Measurements from ENCODE around the gene GATA5.
A peak's percentile ranks its signal among the peaks of the same experiment; 100 is the strongest.

The GATA5 gene

DNA sequence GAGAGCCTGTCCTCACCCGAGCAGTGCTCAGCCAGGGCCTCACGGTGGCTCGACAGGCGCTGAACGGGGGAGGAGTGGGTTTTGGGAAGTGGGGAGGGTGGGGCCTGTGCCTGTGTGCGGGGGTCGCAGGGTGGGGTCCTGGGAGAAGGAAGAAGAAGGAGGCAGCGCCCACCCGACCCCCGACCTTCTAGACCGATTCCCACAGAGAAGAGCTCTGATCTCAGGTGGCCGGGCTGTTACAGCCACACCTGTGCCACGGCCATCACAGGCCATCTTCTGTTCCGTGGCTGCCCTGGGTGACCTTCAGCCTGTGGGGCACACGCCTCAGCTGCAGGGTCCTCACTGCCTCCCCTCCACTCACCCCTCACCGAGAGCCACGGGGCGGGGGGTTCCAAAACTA is 41.4 kb upstream of the GATA5 start:
- no peak for TF ChIP-seq RAD21 (IDR thresholded peaks at IDR 0.05; ENCODE audit: low read depth)
- TF ChIP-seq CEBPB (IDR thresholded peaks at IDR 0.05), result no peak
- TF ChIP-seq, protein P1, sequence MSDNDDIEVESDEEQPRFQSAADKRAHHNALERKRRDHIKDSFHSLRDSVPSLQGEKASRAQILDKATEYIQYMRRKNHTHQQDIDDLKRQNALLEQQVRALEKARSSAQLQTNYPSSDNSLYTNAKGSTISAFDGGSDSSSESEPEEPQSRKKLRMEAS (IDR thresholded peaks at IDR 0.05), result no peak
- no peak for TF ChIP-seq YY1 (IDR thresholded peaks at IDR 0.05; ENCODE audit: low read depth)
- no peak for TF ChIP-seq ZBTB7A (IDR thresholded peaks at IDR 0.05; ENCODE audit: low read depth)
- TF ChIP-seq EP300 (IDR thresholded peaks at IDR 0.05; ENCODE audit: borderline replicate concordance), result no peak
- TF ChIP-seq TEAD4 (IDR thresholded peaks at IDR 0.05), result no peak
- TF ChIP-seq NFIC (IDR thresholded peaks at IDR 0.05), result no peak
- TF ChIP-seq FOXM1 (IDR thresholded peaks at IDR 0.05; ENCODE audit: borderline replicate concordance, low read depth), result no peak
- TF ChIP-seq, protein P2, sequence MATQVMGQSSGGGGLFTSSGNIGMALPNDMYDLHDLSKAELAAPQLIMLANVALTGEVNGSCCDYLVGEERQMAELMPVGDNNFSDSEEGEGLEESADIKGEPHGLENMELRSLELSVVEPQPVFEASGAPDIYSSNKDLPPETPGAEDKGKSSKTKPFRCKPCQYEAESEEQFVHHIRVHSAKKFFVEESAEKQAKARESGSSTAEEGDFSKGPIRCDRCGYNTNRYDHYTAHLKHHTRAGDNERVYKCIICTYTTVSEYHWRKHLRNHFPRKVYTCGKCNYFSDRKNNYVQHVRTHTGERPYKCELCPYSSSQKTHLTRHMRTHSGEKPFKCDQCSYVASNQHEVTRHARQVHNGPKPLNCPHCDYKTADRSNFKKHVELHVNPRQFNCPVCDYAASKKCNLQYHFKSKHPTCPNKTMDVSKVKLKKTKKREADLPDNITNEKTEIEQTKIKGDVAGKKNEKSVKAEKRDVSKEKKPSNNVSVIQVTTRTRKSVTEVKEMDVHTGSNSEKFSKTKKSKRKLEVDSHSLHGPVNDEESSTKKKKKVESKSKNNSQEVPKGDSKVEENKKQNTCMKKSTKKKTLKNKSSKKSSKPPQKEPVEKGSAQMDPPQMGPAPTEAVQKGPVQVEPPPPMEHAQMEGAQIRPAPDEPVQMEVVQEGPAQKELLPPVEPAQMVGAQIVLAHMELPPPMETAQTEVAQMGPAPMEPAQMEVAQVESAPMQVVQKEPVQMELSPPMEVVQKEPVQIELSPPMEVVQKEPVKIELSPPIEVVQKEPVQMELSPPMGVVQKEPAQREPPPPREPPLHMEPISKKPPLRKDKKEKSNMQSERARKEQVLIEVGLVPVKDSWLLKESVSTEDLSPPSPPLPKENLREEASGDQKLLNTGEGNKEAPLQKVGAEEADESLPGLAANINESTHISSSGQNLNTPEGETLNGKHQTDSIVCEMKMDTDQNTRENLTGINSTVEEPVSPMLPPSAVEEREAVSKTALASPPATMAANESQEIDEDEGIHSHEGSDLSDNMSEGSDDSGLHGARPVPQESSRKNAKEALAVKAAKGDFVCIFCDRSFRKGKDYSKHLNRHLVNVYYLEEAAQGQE (IDR thresholded peaks at IDR 0.05; ENCODE audit: low read depth), result no peak
- TF ChIP-seq TCF12 (IDR thresholded peaks at IDR 0.05; ENCODE audit: low read depth), result no peak
- no peak for TF ChIP-seq EGR1 (IDR thresholded peaks at IDR 0.05)
- no peak for TF ChIP-seq TAF1 (IDR thresholded peaks at IDR 0.05; ENCODE audit: low read depth)
- TF ChIP-seq, protein P3, sequence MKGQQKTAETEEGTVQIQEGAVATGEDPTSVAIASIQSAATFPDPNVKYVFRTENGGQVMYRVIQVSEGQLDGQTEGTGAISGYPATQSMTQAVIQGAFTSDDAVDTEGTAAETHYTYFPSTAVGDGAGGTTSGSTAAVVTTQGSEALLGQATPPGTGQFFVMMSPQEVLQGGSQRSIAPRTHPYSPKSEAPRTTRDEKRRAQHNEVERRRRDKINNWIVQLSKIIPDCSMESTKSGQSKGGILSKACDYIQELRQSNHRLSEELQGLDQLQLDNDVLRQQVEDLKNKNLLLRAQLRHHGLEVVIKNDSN (IDR thresholded peaks at IDR 0.05), result no peak
- TF ChIP-seq CREB1 (IDR thresholded peaks at IDR 0.05; ENCODE audit: low read depth), result no peak

DNA sequence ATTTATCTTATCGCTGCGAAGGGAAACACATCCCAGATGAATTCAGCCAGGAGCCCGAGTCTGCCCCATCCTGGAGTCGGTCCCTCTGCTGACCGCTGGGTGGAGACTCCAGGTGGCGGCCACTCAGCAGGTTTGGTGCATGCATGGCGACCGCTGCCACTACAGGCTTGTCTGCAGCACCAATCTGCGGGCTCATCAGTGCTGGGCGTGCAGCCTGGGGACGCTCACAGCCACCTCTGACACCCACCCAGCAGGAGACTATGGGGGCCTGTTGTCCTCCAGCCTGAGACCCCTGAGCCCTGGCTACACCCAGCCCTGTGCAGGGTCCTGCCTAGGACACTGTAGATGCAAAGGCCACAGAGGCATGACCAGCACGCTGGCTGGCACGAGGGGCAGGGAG is 40.5 kb upstream of the GATA5 start:
- TF ChIP-seq TAF1 (IDR thresholded peaks at IDR 0.05; ENCODE audit: low read depth) (no peak), CEBPB (IDR thresholded peaks at IDR 0.05) (no peak), YY1 (IDR thresholded peaks at IDR 0.05; ENCODE audit: low read depth) (peak; percentile 56; the same call in 1 of the 2 replicates), NFIC (IDR thresholded peaks at IDR 0.05) (no peak), EGR1 (IDR thresholded peaks at IDR 0.05) (no peak), ZBTB7A (IDR thresholded peaks at IDR 0.05; ENCODE audit: low read depth) (no peak), FOXM1 (IDR thresholded peaks at IDR 0.05; ENCODE audit: borderline replicate concordance, low read depth) (no peak), TEAD4 (IDR thresholded peaks at IDR 0.05) (no peak), RAD21 (IDR thresholded peaks at IDR 0.05; ENCODE audit: low read depth) (peak; percentile 68)
- TF ChIP-seq, protein P1 (IDR thresholded peaks at IDR 0.05), result no peak
- TF ChIP-seq, protein P3 (IDR thresholded peaks at IDR 0.05), result no peak
- TF ChIP-seq, protein P2 (IDR thresholded peaks at IDR 0.05; ENCODE audit: low read depth), result no peak

DNA sequence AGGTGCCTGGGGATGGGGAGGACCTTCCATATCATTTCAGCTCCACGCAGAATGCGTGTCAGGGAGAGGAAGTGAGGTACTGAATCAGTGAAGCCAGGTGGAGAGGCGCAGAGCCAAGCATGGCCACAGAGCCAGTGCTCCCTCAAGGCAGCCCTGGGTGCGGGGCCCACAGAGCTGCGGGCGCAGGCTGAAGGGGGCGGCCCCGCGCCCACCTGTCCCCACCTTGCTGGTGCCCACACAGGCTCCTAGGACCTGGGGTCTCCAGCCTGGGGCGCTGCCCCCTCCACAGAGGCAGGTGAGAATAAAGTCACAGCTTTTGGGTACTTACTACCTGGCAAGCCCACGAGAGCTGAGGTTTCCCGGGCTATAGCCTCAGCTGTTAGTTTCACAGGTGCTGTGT is 40.0 kb upstream of the GATA5 start:
- no peak for TF ChIP-seq TEAD4 (IDR thresholded peaks at IDR 0.05)
- no peak for TF ChIP-seq RAD21 (IDR thresholded peaks at IDR 0.05; ENCODE audit: low read depth)
- no peak for TF ChIP-seq ZBTB7A (IDR thresholded peaks at IDR 0.05; ENCODE audit: low read depth)
- TF ChIP-seq, protein P2 (IDR thresholded peaks at IDR 0.05; ENCODE audit: low read depth), result no peak
- no peak for TF ChIP-seq CREB1 (IDR thresholded peaks at IDR 0.05; ENCODE audit: low read depth)
- TF ChIP-seq TAF1 (IDR thresholded peaks at IDR 0.05; ENCODE audit: low read depth), result no peak
- no peak for TF ChIP-seq NFIC (IDR thresholded peaks at IDR 0.05)
- TF ChIP-seq CEBPB (IDR thresholded peaks at IDR 0.05), result no peak
- TF ChIP-seq, protein P1 (IDR thresholded peaks at IDR 0.05), result no peak
- TF ChIP-seq, protein P3 (IDR thresholded peaks at IDR 0.05), result no peak
- TF ChIP-seq EP300 (IDR thresholded peaks at IDR 0.05; ENCODE audit: borderline replicate concordance), result no peak
- TF ChIP-seq TCF12 (IDR thresholded peaks at IDR 0.05; ENCODE audit: low read depth), result no peak
- TF ChIP-seq EGR1 (IDR thresholded peaks at IDR 0.05), result no peak
- TF ChIP-seq YY1 (IDR thresholded peaks at IDR 0.05; ENCODE audit: low read depth), result no peak
- no peak for TF ChIP-seq FOXM1 (IDR thresholded peaks at IDR 0.05; ENCODE audit: borderline replicate concordance, low read depth)
